HPDE6-E6E7 (cell line): Measurements from ENCODE around the gene ST3GAL4.

Experiments
- DNase-seq: peaks from one replicate; pipeline ENCODE4 v3.0.0; 2011; ENCODE audit warnings: missing footprints; ENCODE audit errors: extremely low spot score

ST3GAL4 gene

DNA sequence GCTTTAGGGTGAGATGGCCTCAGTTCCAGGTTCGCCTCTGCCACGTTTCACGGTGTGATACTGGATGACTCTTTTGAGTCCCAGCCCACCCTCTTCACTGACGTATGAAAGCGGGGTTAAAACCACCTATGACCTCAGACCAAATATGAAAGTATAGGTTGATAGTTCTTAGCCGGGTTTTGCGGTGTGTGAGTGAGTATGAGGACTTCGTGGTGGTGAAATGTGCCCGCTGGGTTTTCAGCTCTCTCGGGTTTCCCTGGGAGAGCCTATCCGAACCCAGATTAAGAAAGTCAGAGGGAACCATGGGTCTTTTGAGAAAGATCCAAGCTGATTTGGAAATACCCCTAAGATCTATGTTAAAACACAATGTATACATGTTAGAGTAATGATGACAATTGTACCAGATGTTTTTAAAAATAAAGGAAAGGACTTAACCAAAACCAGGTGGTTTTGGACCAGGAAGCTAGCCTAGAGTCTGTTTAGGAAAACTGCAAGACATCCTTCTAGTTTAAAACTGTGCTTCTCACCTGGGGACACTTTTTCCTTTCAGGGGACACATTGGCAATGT, 25.8 kb upstream of the ST3GAL4 start:
- DNase-seq: no peak

DNA sequence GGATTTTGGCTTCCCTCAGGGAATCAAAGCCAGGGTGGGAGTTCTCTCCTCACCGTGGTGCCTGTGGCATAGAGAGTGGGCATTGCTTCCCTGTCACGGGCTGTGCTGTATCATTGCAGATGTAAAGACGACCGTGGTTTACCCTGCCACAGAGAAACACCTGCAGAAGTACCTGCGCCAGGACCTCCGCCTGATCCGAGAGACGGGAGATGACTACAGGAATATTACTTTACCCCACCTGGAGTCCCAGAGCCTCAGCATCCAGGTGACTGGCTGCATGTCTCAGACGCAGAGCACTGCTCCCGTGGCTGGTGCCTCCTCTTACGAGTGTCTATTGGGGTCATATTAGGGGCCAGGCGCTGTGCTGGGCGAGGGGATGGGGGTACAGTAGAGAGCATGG, 24.2 kb upstream of the ST3GAL4 start:
- no peak for DNase-seq

DNA sequence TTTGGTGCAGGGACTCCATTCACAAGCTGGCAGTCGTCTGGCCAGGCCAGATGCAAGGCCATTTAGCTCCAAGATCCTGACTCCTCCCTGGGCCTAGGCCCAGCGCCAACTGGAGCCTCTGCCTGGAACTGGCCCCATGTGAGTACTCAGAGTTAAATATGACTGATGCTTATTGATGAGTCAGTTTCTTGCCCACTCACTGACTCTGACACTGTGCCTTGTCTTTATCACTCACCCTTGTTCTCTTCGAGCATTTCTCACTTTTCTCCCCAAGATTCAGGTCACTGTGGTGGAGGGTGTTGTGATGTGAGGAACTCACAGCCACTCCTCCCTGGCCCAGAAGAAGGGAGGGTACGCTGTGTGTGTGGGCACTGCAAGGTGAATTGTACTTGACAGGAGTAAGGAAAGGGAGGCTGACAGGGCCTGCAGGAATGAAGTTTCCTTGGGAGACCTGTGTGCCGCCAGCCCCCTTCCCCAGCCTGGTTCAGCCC, 23.2 kb upstream of the ST3GAL4 start:
- peak; percentile 86 for DNase-seq

DNA sequence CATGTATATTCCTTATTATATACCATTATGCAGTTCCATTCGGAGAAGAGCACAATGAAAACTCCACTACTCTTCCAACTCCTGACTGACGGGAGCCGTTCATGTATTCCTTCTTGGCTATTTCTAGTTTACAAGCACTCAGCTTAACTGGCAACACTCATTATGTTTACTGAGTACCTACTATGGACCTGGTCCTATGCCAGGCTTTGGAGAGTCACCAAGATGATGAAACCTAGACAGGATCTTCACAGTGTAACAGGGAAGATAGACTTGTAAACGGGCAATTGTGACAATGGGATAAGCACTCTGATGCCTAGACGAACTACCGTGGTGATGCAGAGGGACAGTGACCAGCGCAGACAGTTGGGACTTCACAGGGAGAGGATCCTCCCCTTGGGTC, 22.3 kb upstream of the ST3GAL4 start:
- no peak for DNase-seq

DNA sequence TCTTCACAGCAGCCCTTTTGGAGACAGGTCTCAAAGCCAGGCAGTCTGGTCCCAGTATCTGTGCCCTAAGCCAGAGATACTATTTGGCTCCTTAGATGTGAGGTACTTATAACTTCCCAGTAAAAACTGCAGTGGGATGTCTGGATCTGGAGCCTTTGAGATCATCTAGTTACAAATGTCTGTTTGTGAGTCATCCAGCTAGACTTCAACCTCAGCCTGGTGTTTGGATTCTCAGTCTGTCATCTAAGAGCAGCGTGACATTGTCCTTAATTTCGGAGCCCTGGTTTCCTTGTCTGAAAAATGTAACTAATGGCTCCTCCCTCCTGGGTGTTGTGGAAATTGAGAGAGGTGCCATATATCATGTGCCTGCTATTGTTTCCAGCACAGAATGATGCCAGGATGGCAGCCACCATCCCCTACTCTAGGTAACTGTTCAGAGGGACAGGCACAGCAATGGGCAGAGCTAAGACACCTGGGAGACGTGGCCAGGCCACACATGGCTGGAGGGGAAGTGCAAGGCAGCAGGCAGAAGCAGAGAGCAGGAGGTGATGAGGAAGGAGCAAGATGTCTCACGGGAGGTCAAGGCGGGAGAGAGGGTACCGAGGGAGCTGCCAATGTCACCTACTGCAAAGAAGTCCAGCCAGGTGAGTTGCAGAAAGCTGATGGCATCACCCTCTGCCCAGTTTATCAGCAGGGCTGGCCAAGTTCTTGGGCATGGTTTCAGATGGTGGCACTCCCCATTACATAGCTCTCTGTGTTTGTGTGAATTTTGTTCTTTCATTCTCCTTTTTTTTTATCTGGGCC, 20.6 kb upstream of the ST3GAL4 start:
- DNase-seq: no peak

DNA sequence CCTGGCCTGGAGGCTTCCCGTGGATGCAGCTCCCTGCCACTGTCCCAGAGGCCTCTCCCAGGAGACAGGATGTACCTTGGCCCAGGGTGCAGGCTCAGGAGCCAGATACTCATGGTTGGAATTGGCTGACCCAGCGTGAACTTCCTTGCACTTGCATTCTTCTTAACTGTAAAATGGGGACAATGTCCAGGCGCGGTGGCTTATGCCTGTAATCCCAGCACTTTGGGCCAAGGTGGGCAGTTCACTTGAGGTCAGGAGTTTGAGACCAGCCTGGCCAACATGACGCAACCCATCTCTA, 20.1 kb upstream of the ST3GAL4 start:
- no peak for DNase-seq

DNA sequence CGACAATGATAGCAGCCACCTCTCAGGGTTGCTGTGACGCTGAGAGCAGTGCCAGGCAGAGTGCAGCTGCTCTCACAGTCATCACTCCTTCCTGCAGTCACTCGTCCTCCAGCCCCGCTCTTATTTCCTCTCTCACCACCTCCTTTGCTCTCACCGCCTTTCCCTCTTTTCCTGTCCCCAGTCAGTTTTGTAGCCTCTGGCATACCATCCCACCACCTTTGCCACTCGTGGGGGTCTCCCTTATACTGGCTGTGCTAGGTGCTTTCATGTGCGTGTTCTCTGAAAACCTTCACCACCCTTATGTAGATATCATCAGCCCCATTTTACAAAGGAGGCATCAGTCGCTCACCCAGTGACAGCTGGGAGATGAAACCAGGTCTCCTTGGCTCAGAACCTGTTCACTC, 19.3 kb upstream of the ST3GAL4 start:
- DNase-seq: no peak

DNA sequence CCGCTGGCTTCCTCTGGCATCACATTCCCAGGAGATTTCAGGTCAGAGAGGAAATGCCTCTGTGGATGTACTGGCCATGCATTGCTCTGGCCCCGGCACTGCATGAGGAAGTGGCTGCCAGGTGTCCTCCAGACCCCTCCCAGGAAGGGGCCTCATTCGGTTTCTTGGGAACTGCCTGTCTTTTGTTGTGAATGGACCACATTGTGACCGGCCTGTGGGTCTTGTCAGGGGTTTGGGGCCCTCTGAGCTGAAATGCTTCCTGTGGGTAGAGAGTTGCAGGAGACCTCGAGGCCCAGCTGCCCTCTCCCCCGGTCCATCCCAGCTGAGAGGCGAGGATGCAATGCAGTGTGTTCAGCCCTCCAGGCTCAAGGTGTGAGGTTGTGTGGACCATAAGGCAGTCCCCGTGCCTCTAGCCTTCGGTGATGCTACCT, 18.8 kb upstream of the ST3GAL4 start:
- no peak for DNase-seq

DNA sequence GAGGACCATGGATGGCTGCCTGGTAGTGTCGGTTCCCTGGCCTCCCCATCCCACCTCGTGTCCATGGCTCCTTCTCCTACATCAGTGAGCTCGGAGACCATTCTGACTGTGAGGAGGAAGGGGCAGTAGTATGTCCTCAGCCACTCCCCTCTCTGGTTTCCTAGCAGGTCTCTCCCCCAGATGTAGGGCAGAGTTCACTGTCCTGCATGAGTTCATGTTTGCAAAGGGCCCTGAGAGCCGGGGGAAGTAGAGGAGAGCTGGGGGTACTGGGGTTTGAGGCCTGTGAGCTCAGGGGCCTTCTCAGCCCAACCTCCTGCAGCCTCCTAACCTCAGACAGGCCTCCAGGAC, 18.4 kb upstream of the ST3GAL4 start:
- no peak for DNase-seq

DNA sequence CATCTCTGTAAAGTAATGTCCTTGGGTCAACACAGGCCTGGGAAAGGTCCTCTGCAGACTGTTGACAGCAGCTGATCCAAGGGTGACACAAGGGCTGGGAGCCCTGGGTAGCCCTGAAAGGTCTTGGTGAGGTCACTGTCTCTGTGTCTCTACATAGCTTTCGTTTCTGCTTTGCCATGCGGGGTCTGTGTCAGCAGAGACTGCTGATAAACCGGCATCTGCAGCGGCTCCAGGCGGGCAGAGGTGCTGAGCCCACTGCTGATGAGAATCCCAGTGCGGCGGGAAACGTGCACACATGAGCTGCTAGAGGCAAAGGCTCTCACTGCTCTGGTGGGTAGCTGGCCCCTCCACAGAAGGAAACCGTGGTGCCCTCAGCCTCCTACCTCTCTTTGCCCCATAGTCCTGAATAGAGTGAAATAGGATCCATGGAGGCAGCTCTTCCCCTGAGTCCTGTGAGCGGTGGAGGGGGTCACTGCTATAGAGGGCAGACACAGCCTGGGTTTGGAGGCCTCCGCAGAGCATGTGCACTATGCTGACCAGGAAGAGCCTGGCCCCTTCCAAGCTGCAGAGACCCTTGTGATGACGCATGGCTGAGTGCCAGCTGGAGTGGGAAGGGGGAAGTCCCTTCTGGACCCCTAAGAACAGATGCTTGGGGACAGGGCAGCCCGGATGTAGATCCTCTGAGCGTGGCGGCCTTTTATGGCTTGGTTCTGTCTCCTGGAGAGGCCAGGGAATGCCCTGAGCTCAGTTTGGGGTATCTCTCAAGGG, 17.8 kb upstream of the ST3GAL4 start:
- DNase-seq: no peak

DNA sequence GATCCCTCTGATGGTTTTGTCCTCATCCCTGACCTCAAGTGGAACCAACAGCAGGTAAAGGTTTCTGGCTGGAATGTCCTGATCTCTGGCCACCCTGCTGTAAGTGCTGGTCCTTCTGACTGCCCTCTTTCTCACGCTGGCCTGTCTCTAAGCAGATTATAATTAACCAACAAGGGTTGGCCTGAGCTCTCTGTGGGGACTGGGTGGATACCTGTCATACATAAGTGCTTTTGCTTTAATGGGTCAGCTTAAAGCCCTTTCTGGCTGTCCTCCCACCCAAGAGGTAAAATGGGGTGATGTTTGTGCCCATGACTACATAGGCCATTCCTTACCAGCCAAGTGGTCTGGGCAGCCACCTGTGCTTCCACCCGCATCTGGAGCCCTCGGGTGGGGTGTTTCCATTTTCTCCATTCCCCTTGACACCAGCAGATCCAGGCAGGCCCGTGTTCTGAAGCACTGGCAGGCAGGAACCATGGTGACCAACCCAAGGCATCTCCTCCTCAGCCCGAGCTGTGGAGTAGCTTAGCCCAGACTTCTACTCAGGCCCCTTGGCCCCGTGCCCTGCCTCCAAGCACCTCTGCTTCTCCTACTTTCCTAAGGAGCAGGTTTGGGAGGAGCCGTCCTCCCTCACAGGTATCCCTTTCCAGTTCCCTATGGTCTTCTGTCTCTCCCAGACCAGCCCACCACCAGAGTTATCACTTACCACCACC, 17.0 kb upstream of the ST3GAL4 start:
- DNase-seq: no peak

DNA sequence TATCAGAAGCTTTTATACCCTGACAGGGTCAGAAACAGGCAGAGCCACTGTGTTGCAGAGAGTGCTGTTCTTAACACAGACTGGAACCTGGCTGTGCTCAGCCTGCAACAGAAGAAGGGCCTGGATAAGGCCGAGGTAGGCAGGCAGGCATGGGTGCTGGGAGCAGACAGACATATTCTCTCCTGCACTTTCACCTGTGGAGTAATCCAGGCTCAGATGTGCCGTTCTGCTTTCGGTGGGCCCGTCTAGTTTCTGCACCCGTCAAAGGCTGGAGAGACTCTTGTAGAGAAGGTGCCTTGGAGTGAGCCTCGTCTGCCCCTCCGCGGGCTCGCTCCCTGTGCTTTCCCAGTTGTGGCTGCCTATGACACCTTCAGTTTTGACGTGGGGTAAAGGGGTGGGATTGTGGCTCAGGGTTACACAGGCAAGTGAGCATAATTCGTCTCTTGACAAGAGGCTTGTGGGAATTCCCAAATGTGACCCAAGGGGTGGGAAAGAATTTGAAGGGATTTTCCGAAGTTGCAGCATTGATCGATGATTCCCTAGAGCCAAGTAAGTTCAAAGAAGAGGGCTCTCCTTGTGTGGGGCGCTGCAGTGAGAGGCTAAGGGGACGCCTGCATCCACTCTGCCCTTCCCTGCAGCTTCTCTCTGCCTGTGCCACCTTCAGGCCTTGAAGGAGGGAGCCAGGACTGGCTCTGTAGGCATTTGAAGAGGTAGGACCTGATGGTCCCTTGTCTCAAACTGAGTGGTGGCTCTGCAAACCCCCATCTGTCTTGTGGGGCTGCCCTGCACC, 16.2 kb upstream of the ST3GAL4 start:
- DNase-seq: no peak

DNA sequence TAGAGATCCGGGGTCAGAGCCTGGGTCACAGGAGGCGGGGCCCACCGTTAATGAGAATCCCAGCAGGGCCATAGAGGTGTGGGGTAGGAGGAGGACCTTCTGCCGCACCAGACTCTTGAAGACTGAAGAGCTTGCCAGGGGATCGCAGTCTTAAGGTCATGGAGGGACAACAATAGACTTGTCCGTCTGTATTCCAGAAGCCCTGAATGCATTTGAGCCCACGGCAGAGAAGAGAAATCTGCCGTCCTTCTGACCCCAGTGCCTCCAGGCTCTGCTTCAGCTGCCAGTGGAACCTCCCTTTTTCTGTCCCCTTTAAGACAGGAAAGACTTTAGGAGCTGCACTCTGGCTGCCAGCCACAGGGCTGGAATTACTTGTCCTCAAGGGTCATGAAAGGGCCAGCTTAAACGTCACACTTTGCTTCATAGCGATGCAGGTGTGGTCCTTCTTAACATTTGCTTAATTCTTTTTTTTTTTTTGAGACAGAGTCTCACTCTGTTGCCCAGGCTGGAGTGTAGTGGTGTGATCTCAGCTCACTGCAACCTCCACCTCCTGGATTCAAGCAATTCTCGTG, 15.5 kb upstream of the ST3GAL4 start:
- DNase-seq: no peak

DNA sequence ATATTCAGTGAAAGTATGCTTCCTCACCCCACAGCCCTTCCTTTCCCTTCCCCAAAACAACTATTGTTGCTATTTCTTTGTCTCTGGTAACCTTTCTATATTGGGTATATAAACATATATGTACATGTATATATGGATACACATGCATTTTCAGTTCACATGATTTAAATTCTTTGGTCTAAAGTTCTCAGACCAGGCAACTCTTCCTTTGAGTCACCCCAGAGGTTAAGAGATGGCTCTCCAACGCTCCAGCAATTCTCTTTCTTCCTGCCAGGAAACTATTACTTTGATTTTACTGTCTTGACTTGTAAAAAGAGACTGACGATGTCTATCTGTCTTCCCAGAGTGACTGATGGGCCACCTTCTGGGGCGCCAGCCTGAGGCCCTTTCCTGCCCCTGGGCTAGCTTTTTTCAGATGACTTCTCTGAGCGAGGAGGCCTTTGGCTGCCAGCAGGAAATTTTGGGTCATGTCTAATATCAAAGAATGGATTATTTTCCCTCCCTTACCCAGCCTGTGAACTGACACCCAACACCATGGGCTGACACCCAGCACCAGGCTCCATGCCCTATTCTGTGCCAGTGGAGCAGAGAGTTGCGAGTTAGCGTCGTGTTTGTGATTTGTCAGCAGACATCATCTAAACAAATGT, 14.4 kb upstream of the ST3GAL4 start:
- no peak for DNase-seq

DNA sequence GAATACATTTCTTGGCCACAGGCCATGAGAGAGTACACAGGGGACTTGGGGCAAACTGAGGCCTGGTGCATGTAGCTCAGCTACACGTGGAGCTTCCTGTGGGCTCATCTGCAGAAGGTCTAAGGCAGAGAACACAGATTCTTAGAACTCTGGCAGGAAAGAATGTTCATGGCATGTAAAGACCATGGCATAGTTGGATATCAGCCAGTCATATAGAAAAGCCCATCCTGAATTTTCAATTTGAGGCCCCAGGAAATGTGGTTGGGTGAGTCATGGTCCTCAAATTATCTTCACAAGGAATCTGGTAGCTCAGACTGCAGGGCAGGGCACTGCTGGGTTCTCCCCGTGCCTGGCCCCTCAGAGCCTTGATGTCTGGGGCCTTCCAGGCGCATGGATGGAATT, 13.7 kb upstream of the ST3GAL4 start:
- no peak for DNase-seq

DNA sequence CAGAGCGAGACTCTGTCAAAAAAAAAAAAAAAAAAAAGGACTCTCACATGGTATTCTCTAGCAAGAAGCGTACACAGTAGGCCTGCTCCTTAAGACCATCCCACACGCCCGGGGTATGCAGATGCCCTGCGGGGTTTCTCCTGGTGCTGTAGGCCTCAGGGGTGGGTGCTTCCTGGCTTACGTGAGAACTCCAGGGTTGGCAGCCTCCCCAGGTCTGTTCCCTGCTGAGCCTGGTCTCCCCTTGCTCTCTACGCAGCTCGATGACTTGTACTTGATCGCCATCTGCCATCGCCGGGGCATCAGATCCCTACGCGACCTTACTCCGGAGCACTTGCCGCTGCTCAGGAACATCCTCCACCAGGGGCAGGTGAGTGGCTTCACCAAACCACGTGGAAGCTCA, 12.4 kb upstream of the ST3GAL4 start:
- no peak for DNase-seq

DNA sequence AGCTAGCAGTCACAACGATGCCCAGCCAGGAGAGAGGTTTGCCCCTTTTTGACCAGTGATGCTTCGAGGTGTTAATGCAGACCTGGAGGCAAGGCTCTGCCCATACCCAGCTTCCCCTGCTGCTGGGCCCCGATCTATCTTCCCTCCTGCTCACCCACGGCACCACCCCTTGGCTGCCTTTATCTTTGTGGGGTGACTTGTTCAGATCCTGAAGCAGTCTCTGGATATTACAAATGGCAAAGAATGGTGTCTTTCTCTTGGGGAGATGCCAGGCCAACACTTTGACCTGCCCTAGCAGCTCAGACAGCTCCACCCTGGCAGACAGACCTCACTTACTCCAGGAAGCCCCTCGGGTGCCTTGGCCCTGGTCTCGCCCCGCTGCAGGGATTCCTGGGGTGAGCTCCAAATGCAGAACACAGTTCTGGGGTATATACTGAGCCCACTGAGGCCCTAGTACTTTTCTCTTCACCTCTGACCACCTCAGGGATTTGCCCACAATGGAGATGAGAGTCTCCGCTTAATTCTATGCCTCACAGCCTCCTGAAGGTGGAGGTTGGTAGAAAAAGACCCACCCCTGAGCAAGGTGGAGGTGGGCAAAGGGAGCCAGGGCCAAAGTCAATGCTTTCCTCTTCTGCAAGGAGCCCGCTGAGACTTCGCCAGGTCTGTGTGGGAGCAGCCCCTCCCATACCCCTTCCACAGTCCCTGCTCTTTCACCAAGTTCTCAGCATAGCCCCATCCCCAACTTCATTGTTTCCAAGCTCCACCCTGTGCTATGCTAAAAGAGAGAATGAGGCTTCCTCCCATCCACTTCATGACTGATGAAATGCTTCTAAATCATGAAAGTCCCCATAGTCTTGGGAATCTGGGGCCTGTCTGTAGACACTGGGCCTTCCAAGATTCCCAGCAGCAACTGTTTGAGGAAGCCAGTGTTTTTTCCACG, 11.1 kb upstream of the ST3GAL4 start:
- DNase-seq: no peak

DNA sequence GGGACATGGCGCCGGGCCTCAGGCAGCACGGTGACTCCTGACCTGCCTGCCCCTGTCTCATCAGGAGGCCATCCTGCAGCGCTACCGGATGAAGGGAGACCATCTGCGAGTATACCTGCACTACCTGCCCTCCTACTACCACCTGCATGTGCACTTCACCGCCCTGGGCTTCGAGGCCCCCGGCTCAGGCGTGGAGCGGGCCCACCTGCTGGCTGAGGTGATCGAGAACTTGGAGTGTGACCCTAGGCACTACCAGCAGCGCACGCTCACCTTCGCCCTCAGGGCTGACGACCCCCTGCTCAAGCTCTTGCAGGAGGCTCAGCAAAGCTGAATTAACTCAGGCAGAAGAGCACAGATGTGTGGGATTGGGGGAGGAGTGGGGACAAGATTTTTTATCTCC, 10.2 kb upstream of the ST3GAL4 start:
- DNase-seq: no peak

DNA sequence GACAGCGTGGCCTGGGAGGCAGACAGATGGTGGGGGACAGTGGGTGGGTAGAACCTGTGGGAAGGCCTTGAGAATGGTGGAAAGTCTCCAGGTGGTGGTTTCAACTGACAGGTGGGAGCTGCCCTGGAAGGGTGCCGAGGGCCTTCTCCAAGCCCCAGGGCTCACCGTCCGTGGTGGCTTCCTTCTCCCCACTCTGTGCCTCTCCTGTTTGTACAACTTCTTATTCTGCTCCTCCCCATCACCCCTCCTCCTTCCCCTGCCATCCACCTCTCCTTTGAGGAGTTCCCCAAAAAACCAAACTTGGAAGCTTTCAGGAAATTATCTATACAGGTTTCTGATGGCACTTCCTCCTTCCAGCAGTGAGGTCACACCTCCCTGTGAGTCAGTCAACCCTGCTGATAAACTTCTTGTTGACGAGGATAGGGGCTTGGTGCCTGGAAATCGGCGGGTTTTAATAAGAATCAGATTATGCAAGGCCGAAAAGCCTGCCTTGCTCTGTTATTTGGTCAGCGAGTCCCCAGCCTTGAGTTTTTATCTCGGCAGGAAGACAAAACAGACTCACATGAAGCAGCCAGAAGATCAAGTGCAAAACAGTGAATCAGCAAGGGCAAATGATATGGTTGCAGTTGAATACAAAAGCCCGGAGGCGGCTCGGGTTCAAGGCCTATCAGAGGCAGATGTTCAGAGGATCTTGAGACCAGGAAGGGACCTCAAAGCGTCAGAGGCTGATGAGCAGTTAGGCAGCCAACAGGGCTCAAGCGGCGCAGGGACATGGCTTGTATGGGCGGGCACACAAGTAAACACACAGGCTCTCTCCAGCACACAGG, 9.5 kb upstream of the ST3GAL4 start:
- peak; percentile 75 for DNase-seq
